Activated CD8-positive, alpha-beta memory T cell treated with anti-CD3 and anti-CD28 coated beads for 48 hours (primary cell): ENCODE measurements around the gene ERBB4.
"Not testable (repeated sequence)": the region's sequence is repeated elsewhere in the genome, so short reads cannot be mapped to it uniquely, and the experiment has no call there.

Source experiments
- DNase-seq, 3 experiments: peaks; one replicate each; pipeline ENCODE4 v3.0.0-alpha.2; 2020; ENCODE audit warnings: low read depth in 2 of 3, low spot score in 2 of 3

ERBB4 gene

GRCh38 chr2:212311807-212312404, 226.7 kb downstream of the ERBB4 start:
- no peak for DNase-seq

- no peak for DNase-seq
Measured at GRCh38 chr2:212299943-212300342, 238.7 kb downstream of the ERBB4 start.

GRCh38 chr2:212299333-212299732, 239.3 kb downstream of the ERBB4 start:
- no peak for DNase-seq

DNA sequence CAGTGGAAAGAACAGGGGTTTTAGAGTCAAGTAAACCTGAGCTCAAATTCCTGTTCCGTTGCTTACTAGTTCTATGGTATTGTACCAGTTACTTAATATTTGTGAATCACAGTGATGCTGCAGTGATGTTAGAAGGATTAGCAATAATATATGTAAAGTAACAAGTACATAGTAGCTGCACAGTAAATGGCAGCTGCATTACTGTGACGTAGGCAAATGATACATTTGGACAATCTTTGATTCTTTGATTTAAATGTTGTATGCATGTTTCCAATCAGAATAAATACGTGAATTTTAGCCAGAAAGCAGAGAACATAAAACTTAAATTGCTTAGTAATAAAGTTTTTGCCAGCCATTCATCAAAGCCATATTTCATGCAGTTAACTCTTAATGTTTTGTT, 243.0 kb downstream of the ERBB4 start:
- no peak for DNase-seq

DNA sequence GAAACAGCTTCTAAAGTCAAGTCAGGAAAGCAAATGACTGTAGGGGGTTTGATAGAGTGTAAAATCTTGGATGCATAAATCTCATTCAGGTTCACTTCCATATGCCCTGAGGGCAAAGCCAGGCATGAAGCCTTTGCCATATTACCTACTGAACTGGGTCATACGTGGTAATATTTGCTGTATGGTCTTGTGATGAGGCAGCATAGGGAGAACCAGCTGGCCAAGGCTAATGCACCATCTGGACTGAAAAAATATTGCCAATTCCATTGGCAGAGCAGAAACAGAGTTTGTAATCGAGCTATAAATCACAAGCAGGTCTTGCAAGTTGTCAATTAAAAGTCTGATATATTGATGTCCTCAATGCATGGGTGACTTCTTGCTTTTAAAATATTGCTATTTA, 243.8 kb downstream of the ERBB4 start:
- DNase-seq, result no peak

DNA sequence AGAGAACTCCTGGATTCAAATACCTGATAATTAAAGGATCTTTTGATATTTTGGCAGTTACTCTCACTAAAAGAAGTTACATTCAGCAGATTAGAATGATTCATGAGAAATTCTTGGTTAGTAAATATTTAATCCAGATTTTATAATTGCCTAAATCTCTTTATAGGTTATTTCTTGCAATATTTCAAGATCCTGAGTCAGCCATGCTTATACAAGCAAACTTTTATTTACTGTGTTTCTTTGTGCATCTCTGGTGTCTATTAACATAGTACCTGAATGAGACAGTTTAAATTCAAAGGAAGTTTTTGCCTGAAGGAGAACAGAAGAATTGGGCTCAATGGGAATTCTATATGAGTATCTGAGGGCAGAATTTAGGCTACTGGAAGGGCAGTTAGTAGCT, 249.3 kb downstream of the ERBB4 start:
- DNase-seq, result no peak

GRCh38 chr2:212288308-212288707, 250.3 kb downstream of the ERBB4 start:
- DNase-seq, result no peak

GRCh38 chr2:212284166-212284565, 254.4 kb downstream of the ERBB4 start:
- no peak for DNase-seq

DNA sequence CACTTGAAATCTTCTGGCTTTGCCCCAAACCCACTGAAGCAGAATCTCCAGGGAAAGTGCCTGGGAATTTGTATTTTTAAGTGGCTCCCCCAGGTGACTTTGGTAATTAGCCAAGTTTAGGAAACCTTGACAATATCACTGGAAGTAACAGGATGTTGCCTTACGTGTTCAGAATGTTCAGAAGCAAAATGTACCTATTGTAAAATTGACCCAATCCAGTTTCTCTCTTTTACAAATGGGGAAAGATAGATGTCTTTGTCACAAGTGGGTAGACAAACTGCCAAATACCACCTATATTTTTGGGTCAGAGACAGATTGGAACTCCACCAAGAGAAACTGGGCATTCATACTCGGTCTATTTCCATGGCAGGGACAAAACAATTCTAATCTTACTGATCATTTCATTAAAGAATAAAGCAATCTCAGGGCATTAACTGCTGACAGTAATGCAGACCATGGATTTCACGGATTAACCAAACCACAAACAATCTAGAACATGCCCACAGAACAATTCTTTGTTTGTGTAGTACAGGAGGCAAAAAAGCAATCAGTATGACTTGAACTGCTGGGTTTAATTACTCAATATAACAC, 255.8 kb downstream of the ERBB4 start:
- DNase-seq, result no peak

DNA sequence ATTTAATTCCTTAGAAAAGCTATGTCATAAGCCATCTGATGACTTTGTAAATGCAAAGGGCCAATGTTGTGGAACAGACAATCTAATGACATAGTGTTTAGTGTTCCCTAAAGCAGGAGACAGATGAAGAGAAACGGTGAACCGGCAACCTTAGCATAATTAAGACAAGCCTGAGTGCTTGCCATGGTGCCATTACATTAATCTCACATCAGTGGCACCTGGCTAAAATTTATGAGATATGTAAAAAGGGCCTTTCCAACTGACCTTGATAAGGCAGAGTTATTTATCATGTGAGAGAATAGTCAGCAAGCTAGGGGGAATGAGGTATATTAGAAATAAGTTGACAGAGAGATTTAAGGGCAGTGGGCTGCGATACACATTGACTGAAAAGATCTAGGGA, 261.8 kb downstream of the ERBB4 start:
- no peak for DNase-seq

GRCh38 chr2:212274215-212274614, 264.4 kb downstream of the ERBB4 start:
- no peak for DNase-seq

- DNase-seq, result no peak
Measured at GRCh38 chr2:212271583-212271982, 267.0 kb downstream of the ERBB4 start.

GRCh38 chr2:212269005-212269404, 269.6 kb downstream of the ERBB4 start:
- no peak for DNase-seq

DNA sequence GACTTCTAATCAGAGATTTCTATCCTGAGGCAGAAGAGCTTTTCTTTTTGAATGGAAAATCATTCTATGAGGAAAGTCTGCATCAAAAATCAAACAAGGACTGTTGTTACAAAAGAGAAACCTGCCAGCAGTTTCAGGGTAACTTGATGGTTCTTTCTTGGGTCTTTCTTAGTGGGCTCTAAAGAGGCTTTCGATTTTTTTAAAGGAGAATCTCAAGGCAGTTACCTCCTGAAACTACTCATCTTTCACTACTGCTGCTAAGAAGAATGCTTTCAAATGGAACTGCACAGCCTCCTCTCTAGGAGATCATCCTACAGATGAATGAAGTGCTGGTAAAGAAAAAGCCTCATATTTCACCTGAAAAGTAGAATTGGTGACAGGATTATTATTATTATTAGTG, 272.3 kb downstream of the ERBB4 start:
- DNase-seq, result no peak

DNA sequence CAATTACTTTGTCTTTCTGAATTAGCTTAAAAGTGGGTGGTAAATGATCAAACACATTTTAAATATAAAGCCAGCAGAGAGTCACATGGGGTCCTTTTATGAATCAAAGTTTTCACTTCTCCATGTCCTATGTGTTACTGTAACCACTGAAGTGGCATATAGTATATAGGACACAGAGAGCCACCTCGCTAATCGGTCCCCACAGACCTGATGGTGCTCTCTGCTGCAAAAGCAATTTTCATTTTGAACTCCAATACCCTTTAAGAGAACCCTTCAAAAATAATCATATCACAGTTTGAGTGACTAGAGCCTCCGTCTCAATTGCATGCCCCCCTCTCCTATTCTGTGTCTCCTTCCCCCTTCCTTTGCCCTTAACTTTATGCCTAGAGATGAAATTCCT, 272.8 kb downstream of the ERBB4 start:
- DNase-seq, result no peak

DNA sequence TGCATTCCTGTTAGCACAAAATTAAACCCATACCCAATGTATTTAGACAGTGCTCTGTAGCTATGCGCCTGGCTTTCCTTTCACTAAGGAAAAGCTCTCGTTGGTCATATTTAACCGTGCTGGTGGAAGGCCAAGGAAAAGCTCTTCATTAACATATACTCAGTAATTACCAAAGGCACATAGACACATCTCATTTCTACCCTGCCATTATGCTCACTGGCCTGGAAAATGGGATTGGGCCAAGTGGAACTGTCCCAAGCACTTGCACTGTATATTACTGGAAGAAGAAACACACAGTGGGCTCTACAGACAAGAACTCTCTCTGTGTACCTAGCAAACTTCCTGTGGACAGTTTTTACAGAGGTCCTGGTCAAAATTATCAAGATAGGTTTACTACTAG, 274.4 kb downstream of the ERBB4 start:
- no peak for DNase-seq

GRCh38 chr2:212259226-212259625, 279.4 kb downstream of the ERBB4 start:
- DNase-seq, result no peak

DNA sequence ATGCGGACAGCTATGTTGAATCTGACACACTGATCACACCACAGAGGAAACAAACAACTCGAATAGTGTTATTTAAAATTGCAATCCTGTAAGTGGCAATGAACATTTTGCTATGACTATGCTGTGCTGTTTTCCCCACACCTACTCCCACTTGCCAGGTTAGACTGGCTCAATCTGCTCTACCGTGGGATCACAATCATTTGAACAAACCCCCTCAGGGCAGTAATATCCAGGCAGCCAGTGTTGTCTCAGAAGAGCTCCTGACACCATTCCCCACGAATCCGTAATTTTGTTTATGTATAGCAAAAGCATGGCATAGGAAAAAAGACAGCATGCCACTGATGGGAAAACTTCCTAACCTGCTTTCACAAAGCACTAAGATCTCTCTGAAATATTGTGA, 284.3 kb downstream of the ERBB4 start:
- DNase-seq, result no peak

DNA sequence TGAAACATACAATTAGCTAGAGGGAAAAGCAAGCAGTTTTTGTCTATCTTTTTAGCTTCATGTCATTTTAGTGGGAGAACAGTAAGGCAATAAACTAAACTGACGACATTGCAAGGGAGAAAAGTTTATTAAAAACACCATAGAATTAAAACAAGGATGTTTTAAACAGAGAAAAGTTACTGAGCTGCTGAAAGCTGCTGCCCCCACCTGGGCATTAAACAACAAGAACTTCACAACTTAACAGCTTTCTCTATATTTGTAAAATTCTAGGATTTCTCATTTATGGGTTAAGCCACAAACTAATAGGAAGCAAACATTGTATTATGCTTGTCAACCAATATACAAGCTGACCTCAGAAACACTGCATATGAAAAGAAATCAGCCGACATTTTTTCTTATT, 289.2 kb downstream of the ERBB4 start:
- no peak for DNase-seq

- DNase-seq, result no peak
Measured at GRCh38 chr2:212245880-212246279, 292.7 kb downstream of the ERBB4 start.

DNA sequence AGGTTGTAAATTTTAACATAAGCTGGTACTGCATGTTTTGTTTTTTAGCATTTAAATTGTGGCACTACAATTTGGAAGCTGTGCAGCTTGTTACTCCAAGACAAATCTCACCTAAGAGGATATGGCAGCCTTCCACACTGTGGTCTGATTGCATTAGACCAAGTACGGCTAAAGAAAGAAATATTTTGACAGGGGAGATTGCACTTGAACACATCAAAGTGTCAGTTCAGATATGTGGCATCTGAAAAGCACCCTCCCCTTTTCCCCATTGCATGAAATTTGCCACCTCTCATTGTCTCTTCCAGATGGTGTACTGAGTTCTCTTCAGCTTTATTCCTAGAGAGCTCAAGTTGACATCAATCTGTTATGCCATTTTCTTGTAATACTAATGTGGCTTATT, 295.9 kb downstream of the ERBB4 start:
- no peak for DNase-seq

DNA sequence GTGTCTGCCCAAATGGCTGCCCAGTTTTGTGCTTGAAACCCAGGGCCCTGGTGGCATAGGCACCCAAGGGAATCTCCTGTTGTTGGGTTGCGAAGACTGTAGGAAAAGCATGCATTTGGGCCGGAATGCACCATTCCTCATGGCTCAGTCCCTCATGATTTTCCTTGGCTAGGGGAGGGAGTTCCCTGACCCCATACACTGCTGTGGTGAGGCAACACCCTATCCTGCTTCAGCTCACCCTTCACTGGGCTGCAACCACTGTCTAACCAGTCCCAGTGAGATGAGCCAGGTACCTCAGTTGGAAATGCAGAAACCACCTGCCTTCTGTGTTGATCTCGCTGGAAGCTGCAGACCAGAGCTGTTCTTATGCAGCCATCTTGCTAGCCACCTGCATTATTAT, 300.4 kb downstream of the ERBB4 start:
- not testable (repeated sequence) for DNase-seq

DNA sequence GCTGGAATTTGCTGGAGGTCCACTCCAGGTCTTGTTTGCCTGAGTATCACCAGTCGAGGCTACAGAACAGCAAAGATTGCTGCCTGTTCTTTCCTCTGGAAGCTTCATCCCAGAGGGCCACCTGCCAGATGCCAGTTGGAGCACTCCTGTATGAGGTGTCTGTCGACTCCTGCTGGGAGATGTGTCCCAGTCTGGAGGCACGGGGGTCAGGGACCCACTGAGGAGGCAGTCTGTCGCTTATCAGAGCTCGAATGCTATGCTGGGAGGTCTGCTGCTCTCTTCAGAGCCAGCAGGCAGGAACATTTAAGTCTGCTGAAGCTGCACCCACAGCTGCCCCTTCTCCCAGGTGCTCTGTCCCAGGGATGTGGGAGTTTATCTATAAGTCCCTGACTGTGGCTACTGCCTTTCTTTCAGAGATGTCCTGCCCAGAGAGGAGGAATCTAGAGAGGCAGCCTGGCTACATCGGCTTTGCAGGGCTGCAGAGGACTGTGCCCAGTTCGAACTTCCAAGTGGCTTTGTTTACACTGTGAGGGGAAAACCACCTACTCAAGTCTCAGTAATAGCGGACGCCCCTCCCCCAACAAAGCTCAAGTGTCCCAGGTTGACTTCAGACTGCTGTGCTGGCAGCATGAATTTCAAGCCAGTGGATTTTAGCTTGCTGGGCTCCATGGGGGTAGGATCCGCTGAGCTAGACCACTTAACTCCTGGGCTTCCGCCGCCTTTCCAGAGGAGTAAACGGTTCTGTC, 301.1 kb downstream of the ERBB4 start:
- DNase-seq, result no peak
